HepG2 (cell line): ENCODE results near the gene LACTBL1. TPM values are rescaled to one million over a fixed set of nuclear protein-coding genes. Genes with fewer than 3 reads are reported as not detected.
A peak's percentile ranks its signal among the peaks of the same experiment; 100 is the strongest.
"Not testable (repeated sequence)": the region's sequence is repeated elsewhere in the genome, so short reads cannot be mapped to it uniquely, and the experiment has no call there.

Source experiments
- ATAC-seq: fragments of 200-7000 bp; cut with Tn5 transposase; 3 replicates; pipeline ENCODE4 v1.9.1; 2020; ENCODE audit warnings: mild to moderate bottlenecking, moderate library complexity
- BruUV-seq: library from RNA; stranded (reverse); fragments of 400-500 nt; replicated peaks from 2 replicates; lab custom pipeline; 2021; lab: Mats Ljungman, UMichigan
- CTCF ChIA-PET: fragments of 300-600 bp; formaldehyde crosslinking; extraction: SDS; loops from one replicate; lab custom pipeline; 2021; ENCODE audit warnings: low total read pairs, inconsistent platforms, low intra/inter-chr PET ratio; lab: Yijun Ruan, JAX
- POLR2A ChIA-PET: fragments of 350-600 bp; sonication (Branson Sonifier 250); formaldehyde crosslinking; loops from one replicate; lab custom pipeline; 2020; ENCODE audit warnings: antibody characterized with exemption, inconsistent platforms; lab: Yijun Ruan, JAX
- DNase-seq: peaks from one replicate; pipeline ENCODE4 v3.0.0-alpha.2; 2015; ENCODE audit warnings: low spot score
- FAIRE-seq: peaks from 3 replicates; lab custom pipeline; 2011; peaks lifted over from hg19 to GRCh38; lab: Jason Lieb, UNC
- H2AFZ ChIP-seq: one replicate; pipeline ENCODE4 v1.6.1; 2011; ENCODE audit warnings: low read length, inconsistent platforms
- H3K27ac ChIP-seq: fragments of 300-600 bp; 3 replicates; pipeline ENCODE4 v1.8.0; 2011; ENCODE audit warnings: mixed run types, mild to moderate bottlenecking, mixed read lengths, low read length, inconsistent platforms; ENCODE audit not compliant: insufficient read depth; ENCODE audit errors: extremely low read length
- H3K27me3 ChIP-seq, 2 experiments: fragments of 200-600 bp in 1 of 2; 2 replicates in 1 of 2; 3 replicates in 1 of 2; pipeline versions ENCODE4 v1.6.0 to v1.8.0; 2011; ENCODE audit warnings: low read length in 2 of 2, mild to moderate bottlenecking in 2 of 2, moderate library complexity in 2 of 2, inconsistent platforms in 1 of 2; ENCODE audit not compliant: insufficient read depth in 2 of 2, control insufficient read depth in 1 of 2
- H3K36me3 ChIP-seq, 2 experiments: fragments of 200-600 bp in 1 of 2; replicated peaks in 1 of 2; 2 replicates in 1 of 2; 3 replicates in 1 of 2; pipeline versions ENCODE4 v1.5.1 to v1.8.0; 2011; ENCODE audit warnings: low read length in 2 of 2, inconsistent platforms in 1 of 2; ENCODE audit not compliant: insufficient read depth in 2 of 2, control insufficient read depth in 1 of 2
- H3K4me1 ChIP-seq: 2 replicates; pipeline ENCODE4 v1.5.1; 2012; ENCODE audit warnings: low read length, inconsistent platforms; ENCODE audit not compliant: insufficient read depth
- H3K4me2 ChIP-seq: 2 replicates; pipeline ENCODE4 v1.6.0; 2011; ENCODE audit warnings: low read depth, low read length, inconsistent platforms
- H3K4me3 ChIP-seq, 3 experiments: fragments of 200-600 bp in 1 of 3; sonication (generic), shearing (Covaris generic) in 1 of 3; replicated peaks in 1 of 3; 2 replicates each; pipeline ENCODE4 v1.5.1; 2011 to 2016; ENCODE audit warnings: low read length in 3 of 3, inconsistent platforms in 2 of 3, low read depth in 2 of 3, mild to moderate bottlenecking in 2 of 3, control low read depth in 1 of 3, mixed read lengths in 1 of 3; ENCODE audit not compliant: insufficient read depth in 1 of 3
- H3K79me2 ChIP-seq: one replicate; pipeline ENCODE4 v1.6.1; 2011; ENCODE audit warnings: low read length, inconsistent platforms; ENCODE audit not compliant: insufficient read depth
- H3K9ac ChIP-seq: 2 replicates; pipeline ENCODE4 v1.6.0; 2011; ENCODE audit warnings: mild to moderate bottlenecking, low read depth, low read length, inconsistent platforms; ENCODE audit not compliant: insufficient read depth
- H3K9me3 ChIP-seq: 2 replicates; pipeline ENCODE4 v1.5.1; 2012; ENCODE audit warnings: mild to moderate bottlenecking, low read length
- H4K20me1 ChIP-seq: 2 replicates; pipeline ENCODE4 v1.6.0; 2011; ENCODE audit warnings: inconsistent platforms, mild to moderate bottlenecking, low read length, moderate library complexity; ENCODE audit not compliant: insufficient read depth
- ARID5B ChIP-seq: IDR thresholded peaks from 2 replicates; pipeline ENCODE4 v1.4.0; 2020; ENCODE audit warnings: mild to moderate bottlenecking, missing genetic modification reagents
- SOX13 ChIP-seq, 3 experiments: fragments of 450-650 bp in 1 of 3; sonication (generic) in 1 of 3; formaldehyde crosslinking in 1 of 3; IDR thresholded peaks in 2 of 3; conservative IDR thresholded peaks in 1 of 3; 2 replicates each; pipeline versions ENCODE4 v1.5.0 to v1.6.1; 2016 to 2020; ENCODE audit warnings: antibody characterized with exemption in 1 of 3, mild to moderate bottlenecking in 1 of 3, missing compliant biosample characterization in 1 of 3, missing genetic modification reagents in 1 of 3, moderate library complexity in 1 of 3
- SOX5 ChIP-seq: IDR thresholded peaks from 2 replicates; pipeline ENCODE4 v1.6.1; 2016; ENCODE audit warnings: borderline replicate concordance
- SOX6 ChIP-seq, 2 experiments: fragments of 450-650 bp in 1 of 2; sonication (generic) in 1 of 2; formaldehyde crosslinking in 1 of 2; IDR thresholded peaks; 2 replicates each; pipeline versions ENCODE4 v1.4.0 to v1.6.1; 2017 to 2020; ENCODE audit warnings: antibody characterized with exemption in 1 of 2, mild to moderate bottlenecking in 1 of 2, missing genetic modification reagents in 1 of 2
- WGBS: methylation state at CpG from one replicate; pipeline ENCODE4 v1.1.6; 2017; ENCODE audit warnings: low lambda C conversion rate; 5-methylcytosine and 5-hydroxymethylcytosine counted together
- in situ Hi-C: cut with HindIII; loops from 2 replicates; pipeline ENCODE4 v1.10.0; 2017; ENCODE audit warnings: low pct_unique_long_range_greater_than_20kb; ENCODE audit not compliant: extremely low pct_ligation_motif_present
- intact Hi-C: fragments of 100-400 bp; cut with micrococcal nuclease; formaldehyde crosslinking; loops from one replicate; pipeline ENCODE4 v1.10.0; 2022; ENCODE audit not compliant: unreplicated experiment
- polyA plus RNA-seq, 8 experiments: library from polyadenylated mRNA; depleted of rRNA in 3 of 8; stranded (reverse) in 7 of 8; unstranded in 1 of 8; fragments of >200 nt; fragmentation: Illumina TruSeq in 4 of 8; extraction: Trizol in 4 of 8; gene quantifications; 2 replicates each; pipeline versions ENCODE4 v1.2.1 to v1.2.3, GENCODE V29; 2011 to 2016; ENCODE audit warnings: low read depth in 4 of 8, missing spikeins in 1 of 8, mixed read lengths in 1 of 8; ENCODE audit not compliant: insufficient read depth in 1 of 8
- total RNA-seq, 5 experiments: library from RNA; depleted of rRNA; stranded (reverse); fragments of >200 nt; fragmentation: Illumina TruSeq; extraction: Trizol; gene quantifications; 2 replicates each; pipeline ENCODE4 v1.2.3, GENCODE V29; 2016; ENCODE audit warnings: low read depth in 1 of 5

The LACTBL1 gene
- total and polyA plus RNA-seq, 2 of the 13 experiments (the other 11 are each of a cell fraction or from before 2014, with no cell fraction given): 0.12 to 1.3 TPM

DNA sequence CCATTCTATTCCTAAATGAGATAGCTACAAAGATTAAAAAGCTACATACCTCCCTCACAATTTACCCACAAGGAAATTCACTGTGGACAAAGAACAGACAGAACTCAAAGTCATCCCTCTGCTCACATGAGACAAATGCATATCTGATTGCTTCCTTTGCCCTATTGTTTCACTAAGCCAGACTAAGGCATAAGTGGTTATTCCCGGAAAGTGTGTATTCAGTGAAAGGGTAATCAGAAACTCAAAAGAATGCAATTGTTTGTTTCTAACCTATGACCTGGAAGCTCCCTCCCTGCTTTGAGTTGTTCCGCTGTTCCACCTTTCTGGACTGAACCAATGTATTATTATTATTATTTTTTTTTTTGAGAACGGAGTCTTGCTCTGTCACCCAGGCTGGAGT is 32.1 kb upstream of the LACTBL1 start:
- BruUV-seq; H3K9me3 ChIP-seq; CTCF ChIA-PET; H2AFZ ChIP-seq; ATAC-seq; H4K20me1 ChIP-seq; H3K4me1 ChIP-seq; FAIRE-seq; in situ Hi-C loops; DNase-seq; intact Hi-C loops; H3K79me2 ChIP-seq; H3K36me3 ChIP-seq; H3K9ac ChIP-seq; H3K4me3 ChIP-seq; H3K27ac ChIP-seq; TF ChIP-seq SOX13, SOX6 (IDR thresholded peaks at IDR 0.05): not testable (repeated sequence)
- POLR2A ChIA-PET: interaction anchor here (1.3 kb wide), 1 partner anchor 14 kb away, joined by 3 read pairs; the partner anchor contains the start of gene KDM1A
- Histone ChIP-seq H3K4me2 (0 out of 2 replicates have a peak overlapping the region, but pooled peaks have one; percentile 7), H3K27me3 (peaks cover 1 to 16% of the 10 kb centered on the region in 2 experiments; a peak in 2 of 5 replicates)
- WGBS: 16% methylated on average over 3 of the region's 3 CpGs
- peak in 1 of 2 experiments; percentile 94; a peak in 2 of 4 replicates for TF ChIP-seq SOX13 (CRISPR knock-in tag; conservative IDR thresholded peaks at IDR 0.05 in 1 of 2, IDR thresholded peaks at IDR 0.05 in 1 of 2)
- peak; percentile 13; the same call in 1 of the 2 replicates for TF ChIP-seq ARID5B
- TF ChIP-seq SOX6 (CRISPR knock-in tag; IDR thresholded peaks at IDR 0.05): peak; percentile 52; the same call in 1 of the 2 replicates
- peak; percentile 88 for TF ChIP-seq SOX5 (CRISPR knock-in tag)
